Measurements from ENCODE around the gene GDF11. TPM values are rescaled to one million over a fixed set of nuclear protein-coding genes. Genes with fewer than 3 reads are reported as not detected.

GDF11 gene
- polyA plus RNA-seq, 2 of the 4 experiments (the other 2 are of a cell fraction): 1.2 to 3.6 TPM

DNA sequence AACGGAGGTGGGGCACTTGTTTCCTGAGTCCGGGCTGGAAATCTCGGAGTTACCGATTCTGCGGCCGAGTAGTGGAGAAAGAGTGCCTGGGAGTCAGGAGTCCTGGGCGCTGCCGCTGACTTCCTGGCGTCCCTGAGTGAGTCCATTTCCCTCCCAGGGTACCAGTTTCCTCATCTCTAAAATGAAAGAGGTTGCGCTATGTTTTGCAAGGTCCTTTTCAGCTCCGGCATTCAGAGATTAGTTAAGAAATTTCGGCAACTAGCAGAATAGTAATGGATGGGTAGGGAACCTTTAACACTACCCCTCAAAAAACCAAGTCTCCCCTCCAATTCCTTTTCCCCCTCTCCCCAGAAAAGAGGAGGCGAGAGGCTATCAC is 26.4 kb upstream of the GDF11 start:
- no peaks in the 10 kb centered on the region for H3K9me3 ChIP-seq
- peak overlapping the region; percentile 93 for H3K4me2 ChIP-seq
- peak overlapping the region; percentile 96 to 97 for H3K27ac ChIP-seq
- TF ChIP-seq ZNF302 (CRISPR knock-in tag; IDR thresholded peaks at IDR 0.05): no peak
- TF ChIP-seq, protein P1, sequence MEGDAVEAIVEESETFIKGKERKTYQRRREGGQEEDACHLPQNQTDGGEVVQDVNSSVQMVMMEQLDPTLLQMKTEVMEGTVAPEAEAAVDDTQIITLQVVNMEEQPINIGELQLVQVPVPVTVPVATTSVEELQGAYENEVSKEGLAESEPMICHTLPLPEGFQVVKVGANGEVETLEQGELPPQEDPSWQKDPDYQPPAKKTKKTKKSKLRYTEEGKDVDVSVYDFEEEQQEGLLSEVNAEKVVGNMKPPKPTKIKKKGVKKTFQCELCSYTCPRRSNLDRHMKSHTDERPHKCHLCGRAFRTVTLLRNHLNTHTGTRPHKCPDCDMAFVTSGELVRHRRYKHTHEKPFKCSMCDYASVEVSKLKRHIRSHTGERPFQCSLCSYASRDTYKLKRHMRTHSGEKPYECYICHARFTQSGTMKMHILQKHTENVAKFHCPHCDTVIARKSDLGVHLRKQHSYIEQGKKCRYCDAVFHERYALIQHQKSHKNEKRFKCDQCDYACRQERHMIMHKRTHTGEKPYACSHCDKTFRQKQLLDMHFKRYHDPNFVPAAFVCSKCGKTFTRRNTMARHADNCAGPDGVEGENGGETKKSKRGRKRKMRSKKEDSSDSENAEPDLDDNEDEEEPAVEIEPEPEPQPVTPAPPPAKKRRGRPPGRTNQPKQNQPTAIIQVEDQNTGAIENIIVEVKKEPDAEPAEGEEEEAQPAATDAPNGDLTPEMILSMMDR (IDR thresholded peaks at IDR 0.05): no peak
- TF ChIP-seq, protein P2, sequence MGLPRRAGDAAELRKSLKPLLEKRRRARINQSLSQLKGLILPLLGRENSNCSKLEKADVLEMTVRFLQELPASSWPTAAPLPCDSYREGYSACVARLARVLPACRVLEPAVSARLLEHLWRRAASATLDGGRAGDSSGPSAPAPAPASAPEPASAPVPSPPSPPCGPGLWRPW (IDR thresholded peaks at IDR 0.05): no peak
- no peak for TF ChIP-seq CHD4 (IDR thresholded peaks at IDR 0.05; ENCODE audit: borderline replicate concordance)
- no peak for TF ChIP-seq MAZ (IDR thresholded peaks at IDR 0.05; ENCODE audit: borderline replicate concordance, low read depth, low read length)
- TF ChIP-seq HEYL (CRISPR knock-in tag; IDR thresholded peaks at IDR 0.05): no peak
- TF ChIP-seq JUN (IDR thresholded peaks at IDR 0.05): no peak
- TF ChIP-seq, protein P3, sequence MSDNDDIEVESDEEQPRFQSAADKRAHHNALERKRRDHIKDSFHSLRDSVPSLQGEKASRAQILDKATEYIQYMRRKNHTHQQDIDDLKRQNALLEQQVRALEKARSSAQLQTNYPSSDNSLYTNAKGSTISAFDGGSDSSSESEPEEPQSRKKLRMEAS (IDR thresholded peaks at IDR 0.05): no peak
- no peak for TF ChIP-seq CEBPB (IDR thresholded peaks at IDR 0.05)
- TF ChIP-seq NFE2L2 (conservative IDR thresholded peaks at IDR 0.05; ENCODE audit: low read length): no peak
- no peak for TF ChIP-seq POLR2A (IDR thresholded peaks at IDR 0.05; ENCODE audit: low read length)
- no peak for TF ChIP-seq KDM1A (IDR thresholded peaks at IDR 0.05; ENCODE audit: low read depth)
- TF ChIP-seq SMC3 (IDR thresholded peaks at IDR 0.05): no peak
- TF ChIP-seq ZSCAN20 (CRISPR knock-in tag; IDR thresholded peaks at IDR 0.05): no peak
- TF ChIP-seq, protein P4, sequence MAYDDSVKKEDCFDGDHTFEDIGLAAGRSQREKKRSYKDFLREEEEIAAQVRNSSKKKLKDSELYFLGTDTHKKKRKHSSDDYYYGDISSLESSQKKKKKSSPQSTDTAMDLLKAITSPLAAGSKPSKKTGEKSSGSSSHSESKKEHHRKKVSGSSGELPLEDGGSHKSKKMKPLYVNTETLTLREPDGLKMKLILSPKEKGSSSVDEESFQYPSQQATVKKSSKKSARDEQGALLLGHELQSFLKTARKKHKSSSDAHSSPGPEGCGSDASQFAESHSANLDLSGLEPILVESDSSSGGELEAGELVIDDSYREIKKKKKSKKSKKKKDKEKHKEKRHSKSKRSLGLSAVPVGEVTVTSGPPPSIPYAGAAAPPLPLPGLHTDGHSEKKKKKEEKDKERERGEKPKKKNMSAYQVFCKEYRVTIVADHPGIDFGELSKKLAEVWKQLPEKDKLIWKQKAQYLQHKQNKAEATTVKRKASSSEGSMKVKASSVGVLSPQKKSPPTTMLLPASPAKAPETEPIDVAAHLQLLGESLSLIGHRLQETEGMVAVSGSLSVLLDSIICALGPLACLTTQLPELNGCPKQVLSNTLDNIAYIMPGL (CRISPR knock-in tag; IDR thresholded peaks at IDR 0.05; ENCODE audit: borderline replicate concordance): no peak
- ChIA-PET CTCF (interaction anchor here (0.7 to 12.3 kb wide), 7 partner anchors 8 to 97 kb away, joined by 3 to 139 read pairs (median 20); partner anchors contain the start of genes GDF11 and ITGA7), POLR2A (interaction anchor here (1.2 to 1.5 kb wide), 5 partner anchors 8 to 113 kb away, joined by 5 to 10 read pairs (median 6); partner anchors contain the start of genes CD63, DNAJC14, ORMDL2 and SARNP)
- H3K4me3 ChIP-seq: peak overlapping the region; percentile 86
- ATAC-seq (peak; percentile 9 to 40; a peak in 4 of 6 replicates), DNase-seq (ENCODE audit: low read depth in 1 of 2, low spot score in 1 of 2) (no peak), FAIRE-seq (no peak)
- WGBS (ENCODE audit: missing lambda C conversion rate): 2% methylated on average over 13 of the region's 13 CpGs
- peaks cover 52% of the 10 kb centered on the region for H3K4me1 ChIP-seq

DNA sequence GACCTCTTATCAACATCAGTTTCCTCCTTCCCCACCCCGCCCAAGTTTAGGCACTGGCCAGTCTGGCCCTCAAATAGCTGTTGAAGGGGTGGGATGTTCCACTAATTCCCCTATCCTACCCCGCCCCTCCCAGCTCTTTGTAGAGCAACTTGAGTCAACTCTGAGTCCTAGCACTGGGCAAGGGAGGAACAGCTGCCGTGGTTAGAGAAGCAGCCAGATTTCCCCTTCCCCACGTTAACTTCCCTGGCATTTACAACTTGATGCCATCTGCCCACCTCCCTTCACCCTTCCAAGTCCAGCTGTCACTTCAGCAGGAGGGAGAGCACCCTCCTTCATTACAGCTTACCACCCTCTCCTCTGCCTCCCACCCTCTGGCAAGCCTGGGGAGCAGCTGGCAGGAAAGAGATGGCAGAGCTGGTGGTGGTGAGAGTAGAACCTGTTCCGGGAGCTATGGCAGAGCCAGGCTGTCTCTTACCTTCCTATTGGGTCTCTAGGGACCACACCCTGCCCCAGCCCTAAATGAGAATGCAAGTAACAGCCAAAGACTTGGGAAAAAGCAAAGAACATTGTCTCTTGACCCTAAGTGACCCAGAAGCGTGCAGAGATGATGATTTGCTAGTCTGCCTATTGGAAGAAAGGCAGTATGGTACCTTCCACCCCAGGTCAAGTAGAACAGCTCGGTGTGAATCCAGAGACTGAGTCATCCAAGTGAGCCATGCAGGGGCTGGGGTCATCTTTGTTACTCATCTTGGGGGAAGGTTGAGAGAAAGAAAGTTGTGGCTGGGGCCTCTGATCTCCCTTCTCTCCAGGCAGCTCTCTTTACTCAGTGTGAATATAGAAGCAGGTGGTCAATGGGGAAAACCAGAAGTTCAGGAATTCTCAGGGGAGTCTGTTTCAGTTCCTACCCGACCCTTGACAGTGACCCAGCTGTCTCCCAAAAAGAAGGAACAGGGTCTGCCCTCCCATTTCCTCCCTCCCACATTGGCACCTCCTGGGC is 25.6 kb upstream of the GDF11 start:
- Histone ChIP-seq H3K4me3 (peak overlapping the region; percentile 86), H3K9me3 (no peaks in the 10 kb centered on the region), H3K4me2 (peak overlapping the region; percentile 93), H3K27ac (peak overlapping the region; percentile 96 to 97), H3K4me1 (peaks cover 54% of the 10 kb centered on the region)
- ATAC-seq (no peak), FAIRE-seq (no peak), DNase-seq (ENCODE audit: low read depth in 1 of 2, low spot score in 1 of 2) (no peak)
- 55% methylated on average over 8 of the region's 8 CpGs for WGBS (ENCODE audit: missing lambda C conversion rate)
- TF ChIP-seq, protein P5, sequence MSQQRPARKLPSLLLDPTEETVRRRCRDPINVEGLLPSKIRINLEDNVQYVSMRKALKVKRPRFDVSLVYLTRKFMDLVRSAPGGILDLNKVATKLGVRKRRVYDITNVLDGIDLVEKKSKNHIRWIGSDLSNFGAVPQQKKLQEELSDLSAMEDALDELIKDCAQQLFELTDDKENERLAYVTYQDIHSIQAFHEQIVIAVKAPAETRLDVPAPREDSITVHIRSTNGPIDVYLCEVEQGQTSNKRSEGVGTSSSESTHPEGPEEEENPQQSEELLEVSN (IDR thresholded peaks at IDR 0.05; ENCODE audit: borderline replicate concordance, low read depth): no peak
- POLR2A ChIA-PET: interaction anchor here (1.0 kb wide), 1 partner anchor 12 kb away, joined by 3 read pairs; the partner anchor contains the start of gene CD63
- CTCF ChIA-PET: interaction anchor here (0.7 to 12.3 kb wide), 8 partner anchors 8 to 209 kb away, joined by 3 to 139 read pairs (median 14); partner anchors contain the start of genes GDF11 and ITGA7
